ENCODE data around the gene ANKMY1.

GRCh38 chr2:240494194-240494793 lies 63.5 kb downstream of the ANKMY1 start:
- TF ChIP-seq, protein P1, sequence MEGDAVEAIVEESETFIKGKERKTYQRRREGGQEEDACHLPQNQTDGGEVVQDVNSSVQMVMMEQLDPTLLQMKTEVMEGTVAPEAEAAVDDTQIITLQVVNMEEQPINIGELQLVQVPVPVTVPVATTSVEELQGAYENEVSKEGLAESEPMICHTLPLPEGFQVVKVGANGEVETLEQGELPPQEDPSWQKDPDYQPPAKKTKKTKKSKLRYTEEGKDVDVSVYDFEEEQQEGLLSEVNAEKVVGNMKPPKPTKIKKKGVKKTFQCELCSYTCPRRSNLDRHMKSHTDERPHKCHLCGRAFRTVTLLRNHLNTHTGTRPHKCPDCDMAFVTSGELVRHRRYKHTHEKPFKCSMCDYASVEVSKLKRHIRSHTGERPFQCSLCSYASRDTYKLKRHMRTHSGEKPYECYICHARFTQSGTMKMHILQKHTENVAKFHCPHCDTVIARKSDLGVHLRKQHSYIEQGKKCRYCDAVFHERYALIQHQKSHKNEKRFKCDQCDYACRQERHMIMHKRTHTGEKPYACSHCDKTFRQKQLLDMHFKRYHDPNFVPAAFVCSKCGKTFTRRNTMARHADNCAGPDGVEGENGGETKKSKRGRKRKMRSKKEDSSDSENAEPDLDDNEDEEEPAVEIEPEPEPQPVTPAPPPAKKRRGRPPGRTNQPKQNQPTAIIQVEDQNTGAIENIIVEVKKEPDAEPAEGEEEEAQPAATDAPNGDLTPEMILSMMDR (IDR thresholded peaks at IDR 0.05), result no peak
- no peak for TF ChIP-seq POLR2A (IDR thresholded peaks at IDR 0.05)
